GM19239 (cell line): ENCODE data around the gene ARMH3.
"Not testable (repeated sequence)": the region's sequence is repeated elsewhere in the genome, so short reads cannot be mapped to it uniquely, and the experiment has no call there.

Source experiments
- DNase-seq: peaks from one replicate; pipeline ENCODE4 v3.0.0; 2011; ENCODE audit warnings: low spot score; ENCODE audit not compliant: insufficient read length
- FAIRE-seq: peaks from 2 replicates; lab custom pipeline; 2011; peaks lifted over from hg19 to GRCh38; lab: Jason Lieb, UNC

The ARMH3 gene

GRCh38 chr10:102054881-102055646, 909 bp downstream of the ARMH3 start:
- FAIRE-seq, DNase-seq: not testable (repeated sequence)

- FAIRE-seq = no peak
- DNase-seq = no peak
These were observed 9.9 kb downstream of the ARMH3 start for GRCh38 chr10:102046095-102046494.

DNA sequence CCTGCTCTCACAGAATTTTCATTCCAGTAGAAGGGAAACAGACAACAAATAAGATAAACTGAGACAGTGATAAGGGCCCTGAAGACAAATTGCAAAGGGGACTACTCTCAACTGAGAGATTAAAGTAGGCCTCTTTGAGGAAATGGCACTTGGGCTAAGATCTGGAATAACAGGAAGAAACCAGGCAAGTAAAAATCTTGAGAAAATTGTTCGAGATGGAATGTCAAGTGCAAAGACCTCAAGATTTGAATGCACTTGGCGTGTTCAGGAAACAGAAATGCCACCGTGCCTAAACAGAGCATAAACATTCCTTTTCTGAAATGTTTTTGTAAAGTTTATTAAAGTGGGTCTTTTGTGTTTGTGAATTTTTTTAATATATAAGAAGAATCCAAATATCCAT, 10.7 kb downstream of the ARMH3 start:
- FAIRE-seq = peak; percentile 44

GRCh38 chr10:102040305-102041050, 15.5 kb downstream of the ARMH3 start:
- DNase-seq (no peak), FAIRE-seq (no peak)

More for the DNA sequence above, 10.7 kb downstream of the ARMH3 start:
- DNase-seq = no peak

GRCh38 chr10:102038410-102038809, 17.6 kb downstream of the ARMH3 start:
- no peak for FAIRE-seq
- DNase-seq = no peak

GRCh38 chr10:102035807-102036206, 20.2 kb downstream of the ARMH3 start:
- not testable (repeated sequence) for DNase-seq, FAIRE-seq

DNA sequence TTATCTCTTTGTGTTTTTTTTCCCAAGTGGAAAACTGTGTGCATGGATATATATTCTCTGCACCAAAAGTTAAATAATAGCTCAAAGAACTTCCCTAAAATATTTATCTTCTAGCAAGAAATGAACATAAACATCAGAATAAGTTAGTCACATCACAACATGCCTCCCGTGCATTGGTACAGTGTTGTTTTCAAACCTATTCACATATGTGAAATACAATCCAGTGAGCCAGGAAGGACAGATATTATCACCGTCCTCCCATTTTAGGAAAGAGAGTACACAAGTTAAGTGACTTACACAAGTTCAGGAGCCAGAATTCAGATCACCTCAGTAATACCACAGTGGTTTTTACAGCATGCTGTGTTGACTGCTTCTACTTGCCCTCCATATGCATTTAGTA, 22.2 kb downstream of the ARMH3 start:
- FAIRE-seq = no peak
- no peak for DNase-seq

DNA sequence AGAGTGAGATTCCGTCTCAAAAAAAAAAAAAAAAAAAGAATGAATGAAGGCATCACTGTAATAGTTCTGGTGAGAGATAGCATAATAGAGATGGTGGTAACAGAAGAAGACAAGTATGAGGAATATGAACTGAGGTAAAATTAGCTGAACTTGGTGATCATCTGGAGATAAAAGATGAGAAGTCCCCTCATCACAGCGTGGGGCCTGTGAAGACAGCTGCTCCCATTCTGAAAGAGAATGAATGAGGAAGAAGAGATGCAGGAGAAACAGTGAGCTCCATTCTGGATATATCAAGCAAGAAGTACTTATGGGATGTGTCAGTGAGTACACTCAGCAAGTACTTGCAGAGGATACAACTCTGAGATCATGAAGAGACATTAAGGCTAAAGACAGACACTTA, 28.7 kb downstream of the ARMH3 start:
- DNase-seq (no peak), FAIRE-seq (no peak)

DNA sequence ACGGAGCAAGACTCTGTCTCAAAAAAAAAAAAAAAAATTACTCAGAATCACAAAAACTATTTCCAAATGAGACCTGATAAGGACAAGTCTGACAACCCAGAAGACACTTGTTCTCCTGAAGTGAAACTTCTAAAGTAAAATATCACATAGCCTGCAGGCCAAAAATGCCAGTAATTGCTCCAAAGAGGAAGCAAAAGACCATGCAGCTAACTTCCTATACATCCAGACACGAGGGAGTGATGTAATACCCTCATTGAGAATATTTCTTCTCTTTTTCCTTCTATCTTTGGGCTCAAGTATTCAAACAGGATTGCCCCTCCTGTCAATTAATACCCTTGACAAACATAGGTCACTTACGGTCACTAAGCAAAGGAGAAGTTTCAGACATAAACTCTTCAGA, 31.2 kb downstream of the ARMH3 start:
- DNase-seq (no peak), FAIRE-seq (no peak)

DNA sequence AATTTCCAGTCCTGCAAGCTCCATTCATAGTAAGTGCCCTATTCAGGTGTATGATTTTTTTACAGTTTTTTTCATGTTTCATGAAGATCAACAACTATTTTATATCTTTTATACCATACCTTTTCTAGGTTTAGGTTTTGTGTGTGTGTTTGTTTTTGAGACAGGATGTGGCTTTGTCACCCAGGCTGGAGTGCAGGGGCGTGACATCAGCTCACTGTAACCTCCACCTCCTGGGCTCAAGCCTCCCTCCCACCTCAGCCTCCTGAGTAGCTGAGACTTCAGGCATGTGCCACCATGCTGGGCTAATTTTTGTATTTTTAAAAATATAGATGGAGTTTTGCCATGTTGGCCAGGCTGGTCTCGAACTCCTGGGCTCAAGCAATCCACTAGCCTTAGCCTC, 35.0 kb downstream of the ARMH3 start:
- DNase-seq (no peak), FAIRE-seq (no peak)

DNA sequence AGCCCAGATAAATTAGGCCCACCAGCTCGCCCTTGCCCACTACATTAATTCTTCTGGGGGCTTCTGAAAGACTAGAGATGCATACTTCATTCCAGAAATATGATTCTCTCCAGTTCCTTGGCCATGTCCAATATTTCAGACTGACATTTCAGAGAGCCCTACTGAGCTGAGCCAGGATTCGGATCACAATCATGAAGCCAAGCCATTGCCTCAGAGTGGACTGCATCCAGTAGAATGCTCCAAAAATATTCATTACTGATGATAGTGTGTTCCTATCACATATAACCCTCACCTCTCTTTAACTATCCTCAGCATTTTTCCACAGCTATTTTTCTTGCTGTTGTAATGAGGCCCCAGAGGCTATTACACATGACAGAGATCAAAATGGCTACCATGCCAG, 38.7 kb downstream of the ARMH3 start:
- DNase-seq (no peak), FAIRE-seq (no peak)

DNA sequence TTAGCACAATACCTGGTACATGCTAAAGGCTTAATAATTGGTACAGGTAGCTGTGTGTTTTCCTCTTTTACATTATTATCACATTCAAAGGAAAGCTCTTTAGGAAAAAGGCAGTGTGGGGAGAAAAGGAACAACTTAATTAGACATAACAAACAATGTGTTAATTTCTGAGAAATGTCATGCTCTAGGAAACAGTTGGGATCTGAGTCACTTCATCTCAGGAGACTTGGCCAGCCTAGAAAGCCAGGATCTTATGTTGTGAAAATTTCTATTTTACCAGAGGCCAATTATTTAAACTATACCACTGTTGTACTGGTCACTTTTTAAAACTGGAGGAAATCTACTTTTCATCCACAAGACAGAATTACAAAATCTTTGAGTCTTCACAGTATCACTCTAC, 39.6 kb downstream of the ARMH3 start:
- FAIRE-seq = no peak
- DNase-seq = no peak

GRCh38 chr10:102010961-102011360, 45.0 kb downstream of the ARMH3 start:
- FAIRE-seq = no peak
- DNase-seq = no peak

DNA sequence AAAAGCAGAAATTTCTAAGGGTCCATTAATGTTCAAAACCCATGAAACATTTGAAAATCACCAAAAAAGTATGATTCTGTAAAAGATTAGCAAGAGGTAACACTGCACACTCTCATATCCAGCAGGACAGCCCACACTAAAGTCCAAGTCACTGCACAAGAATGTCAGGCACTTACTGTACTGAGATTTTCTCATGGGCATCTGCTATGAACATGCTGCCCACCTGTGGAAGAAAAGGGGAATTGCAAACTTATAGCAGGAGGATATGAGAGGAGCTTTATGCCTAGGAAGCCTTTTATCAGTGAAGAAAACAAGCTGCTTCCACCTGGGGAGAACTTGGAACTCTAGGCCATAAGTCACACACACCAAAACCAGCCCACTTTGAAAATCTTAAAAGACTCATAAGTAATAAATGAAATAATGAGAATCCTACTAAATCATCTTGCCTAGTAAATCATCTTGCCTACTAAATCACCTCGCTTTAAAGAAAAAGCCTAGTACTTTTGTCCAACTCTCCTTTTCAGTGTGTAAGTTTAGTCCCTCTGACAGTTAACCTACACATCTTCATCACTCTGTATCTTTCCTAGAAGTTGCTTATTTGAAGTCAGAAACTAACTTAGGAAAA, 46.1 kb downstream of the ARMH3 start:
- peak; percentile 99 for FAIRE-seq
- peak; percentile 48 for DNase-seq

DNA sequence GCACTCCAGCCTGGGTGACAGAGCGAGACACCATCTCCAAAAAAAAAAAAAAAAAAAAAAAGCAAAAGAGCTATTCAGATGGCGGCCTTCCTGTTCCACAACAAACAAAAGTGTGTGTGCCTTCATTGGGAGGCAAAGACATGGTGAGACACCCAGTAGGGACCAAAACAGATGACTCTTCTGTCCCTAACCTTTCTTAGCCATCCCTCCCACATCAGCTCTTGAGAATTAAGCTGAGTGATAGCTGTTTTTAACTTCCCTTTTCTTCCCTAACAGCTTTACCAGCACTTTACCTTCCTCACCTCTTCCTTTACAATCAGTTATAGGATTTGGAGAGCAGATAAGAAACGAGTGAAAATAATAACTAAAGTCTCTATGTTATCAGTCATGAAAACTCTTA, 48.2 kb downstream of the ARMH3 start:
- DNase-seq = no peak
- peak; percentile 69 for FAIRE-seq

DNA sequence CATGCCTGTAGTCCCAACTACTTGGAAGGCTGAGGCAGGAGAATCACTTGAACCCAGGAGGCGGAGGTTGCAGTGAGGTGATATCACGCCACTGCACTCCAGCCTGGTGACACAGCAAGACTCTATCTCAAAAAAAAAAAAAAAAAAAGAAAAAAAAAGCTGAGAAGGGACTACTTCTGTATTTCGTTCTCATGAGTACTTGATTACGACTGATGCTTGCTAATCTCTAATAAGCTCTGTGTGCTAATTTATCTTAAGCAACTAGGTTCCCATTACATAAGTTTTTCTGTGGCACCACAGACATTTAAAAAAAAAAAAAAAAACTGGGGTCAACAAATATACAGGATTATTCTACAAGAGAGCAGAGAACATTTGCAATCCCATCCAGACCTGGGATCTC, 48.9 kb downstream of the ARMH3 start:
- not testable (repeated sequence) for FAIRE-seq, DNase-seq

- FAIRE-seq = no peak
- DNase-seq = no peak
These were observed 51.6 kb downstream of the ARMH3 start for GRCh38 chr10:102004376-102004775.

DNA sequence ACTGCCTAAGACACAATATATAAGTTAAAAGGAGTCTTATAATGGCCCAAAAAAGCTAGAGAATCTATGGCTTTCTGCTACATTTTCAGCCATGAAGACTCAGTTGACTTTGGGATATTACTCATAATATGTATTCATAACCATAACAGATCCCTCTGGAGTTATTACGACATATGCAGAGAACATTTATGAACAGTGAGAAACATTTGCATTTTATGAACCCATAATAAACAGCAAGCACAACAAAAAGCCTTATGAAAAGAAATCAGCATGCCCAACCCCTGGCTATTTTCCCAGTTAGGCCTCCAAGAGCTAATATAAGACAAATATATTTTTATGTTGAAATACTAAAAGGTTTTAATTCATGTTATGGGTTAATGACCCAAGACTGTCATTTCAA, 52.4 kb downstream of the ARMH3 start:
- no peak for FAIRE-seq
- no peak for DNase-seq

DNA sequence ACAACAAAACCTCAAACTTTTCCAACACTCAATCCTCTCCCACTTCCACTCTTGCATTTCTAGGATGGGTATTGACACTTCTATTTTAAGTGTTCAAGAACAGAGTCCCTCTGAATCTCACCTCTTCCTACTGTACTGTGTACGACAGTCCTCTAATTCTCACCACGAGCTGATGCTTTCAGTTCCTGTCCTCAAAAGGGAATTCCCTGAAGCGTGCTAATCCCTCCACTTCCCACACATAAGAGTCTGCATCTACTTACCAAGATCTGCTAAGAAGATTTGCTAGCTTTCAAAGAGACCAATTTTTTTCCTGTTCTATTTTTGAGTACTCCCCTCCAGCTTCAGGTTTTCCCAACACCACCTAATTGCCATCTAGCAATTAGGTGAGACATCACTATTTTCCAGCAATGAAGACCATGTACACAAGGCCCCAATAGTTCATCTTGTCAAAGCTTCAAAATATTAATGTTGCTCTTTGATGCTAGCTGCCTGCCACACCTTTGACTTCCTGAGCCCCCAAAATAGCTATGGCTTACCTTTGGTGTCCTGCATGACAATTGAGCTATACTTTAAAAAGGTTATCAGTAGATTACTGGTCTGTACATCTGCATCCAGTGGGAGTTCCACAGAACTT, 54.4 kb downstream of the ARMH3 start:
- FAIRE-seq (peak; percentile 96), DNase-seq (no peak)

- DNase-seq = no peak
- FAIRE-seq = no peak
These were observed 58.2 kb downstream of the ARMH3 start for GRCh38 chr10:101997803-101998202.
